ENCODE results near the gene GBF1. TPM values are rescaled to one million over a fixed set of nuclear protein-coding genes. Genes with fewer than 3 reads are reported as not detected.

The GBF1 gene
- polyA plus RNA-seq, 3 donors, result 4.2 to 17.4 (median 11.9) TPM

DNA sequence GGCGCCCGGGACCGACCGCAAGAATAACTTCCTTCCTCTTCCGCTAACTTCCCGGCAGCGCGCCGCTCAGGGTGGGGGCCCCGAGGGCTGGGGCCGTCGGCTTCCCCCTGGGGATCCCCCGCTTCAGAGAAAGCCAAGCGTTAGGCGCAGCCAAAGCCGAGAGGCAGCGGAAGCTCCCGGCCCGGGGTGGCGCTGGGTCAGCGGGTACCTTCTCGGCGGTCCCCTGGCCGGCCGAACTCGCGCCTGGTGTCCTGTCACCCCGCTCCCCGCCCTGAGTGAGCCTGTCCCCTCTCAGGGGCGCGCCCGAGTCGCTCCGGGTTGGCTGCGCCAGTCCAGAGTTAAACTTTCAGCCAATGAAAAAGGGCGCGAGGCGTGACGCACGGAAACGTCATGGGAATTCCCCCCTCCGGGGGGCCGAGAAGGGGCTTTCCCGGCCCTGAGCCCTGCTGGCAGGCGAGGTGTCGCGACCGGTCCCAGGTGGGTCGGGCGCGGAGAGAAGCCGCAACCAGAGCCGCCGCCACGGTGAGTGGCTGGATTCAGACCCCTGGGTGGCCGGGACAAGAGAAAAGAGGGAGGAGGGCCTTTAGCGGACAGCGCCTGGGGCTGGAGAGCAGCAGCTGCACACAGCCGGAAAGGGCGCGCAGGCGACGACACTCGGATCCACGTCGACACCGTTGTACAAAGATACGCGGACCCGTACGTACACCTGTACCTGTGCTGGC is 148.9 kb downstream of the GBF1 start:
- Histone ChIP-seq H4K20me1 (ENCODE audit: insufficient read depth, low read length) (peaks cover 35% of the 10 kb centered on the region), H3K4me1 (ENCODE audit: control insufficient read depth in 1 of 2, insufficient read depth in 2 of 2, low read length in 2 of 2) (peaks cover 28 to 39% of the 10 kb centered on the region in 2 donors), H3K27ac (ENCODE audit: low read depth in 1 of 2, low read length in 2 of 2) (peak overlapping the region; percentile 96 to 100), H3K9me3 (replicated peaks in 1 of 2; ENCODE audit: control insufficient read depth in 1 of 2, insufficient read depth in 1 of 2, low read length in 2 of 2) (no peaks in the 10 kb centered on the region), H3K4me3 (replicated peaks in 1 of 3; ENCODE audit: low read depth in 2 of 3, low read length in 3 of 3) (peak overlapping the region; percentile 84 to 94 (median 89)), H2AFZ (ENCODE audit: insufficient read depth, low read depth, low read length, poor library complexity, severe bottlenecking) (no peak overlapping the region), H3K4me2 (replicated peaks; ENCODE audit: extremely low read depth, low read length, poor library complexity, severe bottlenecking) (peak overlapping the region; percentile 78), H3K9ac (ENCODE audit: insufficient read depth, low read length, poor library complexity, severe bottlenecking) (peak overlapping the region; percentile 99), H3K79me2 (ENCODE audit: insufficient read depth, low read length) (peaks cover 19% of the 10 kb centered on the region), H3K27me3 (ENCODE audit: control insufficient read depth in 2 of 2, insufficient read depth in 2 of 2, low read length in 2 of 2) (peaks cover 0 to 13% of the 10 kb centered on the region in 2 donors), H3K36me3 (replicated peaks in 1 of 2; ENCODE audit: control insufficient read depth in 1 of 2, insufficient read depth in 2 of 2, low read length in 2 of 2) (peaks cover 22 to 24% of the 10 kb centered on the region in 2 donors)
- intact Hi-C loops (cut with micrococcal nuclease), result loop anchor here (2.0 to 10.0 kb wide), 5 partner anchors 39 to 191 kb away; partner anchors contain the start of genes ACTR1A (in 1 of the 2), CUEDC2 (in 1 of the 2) and SUFU (in 1 of the 2)
- under 1% methylated on average over 71 of the region's 71 CpGs for WGBS (ENCODE audit: insufficient coverage)
- TF ChIP-seq, protein P1, sequence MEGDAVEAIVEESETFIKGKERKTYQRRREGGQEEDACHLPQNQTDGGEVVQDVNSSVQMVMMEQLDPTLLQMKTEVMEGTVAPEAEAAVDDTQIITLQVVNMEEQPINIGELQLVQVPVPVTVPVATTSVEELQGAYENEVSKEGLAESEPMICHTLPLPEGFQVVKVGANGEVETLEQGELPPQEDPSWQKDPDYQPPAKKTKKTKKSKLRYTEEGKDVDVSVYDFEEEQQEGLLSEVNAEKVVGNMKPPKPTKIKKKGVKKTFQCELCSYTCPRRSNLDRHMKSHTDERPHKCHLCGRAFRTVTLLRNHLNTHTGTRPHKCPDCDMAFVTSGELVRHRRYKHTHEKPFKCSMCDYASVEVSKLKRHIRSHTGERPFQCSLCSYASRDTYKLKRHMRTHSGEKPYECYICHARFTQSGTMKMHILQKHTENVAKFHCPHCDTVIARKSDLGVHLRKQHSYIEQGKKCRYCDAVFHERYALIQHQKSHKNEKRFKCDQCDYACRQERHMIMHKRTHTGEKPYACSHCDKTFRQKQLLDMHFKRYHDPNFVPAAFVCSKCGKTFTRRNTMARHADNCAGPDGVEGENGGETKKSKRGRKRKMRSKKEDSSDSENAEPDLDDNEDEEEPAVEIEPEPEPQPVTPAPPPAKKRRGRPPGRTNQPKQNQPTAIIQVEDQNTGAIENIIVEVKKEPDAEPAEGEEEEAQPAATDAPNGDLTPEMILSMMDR (IDR thresholded peaks at IDR 0.05), result peak; percentile 65
- DNase-seq, result peak; percentile 98 to 99 (median 98)
- Mint-ChIP-seq H3K9me3 (no peaks in the 10 kb centered on the region), H3K27ac (peak overlapping the region; percentile 98 to 100 (median 99)), H3K4me3 (peak overlapping the region; percentile 91 to 95), H3K36me3 (peaks cover 24 to 34% of the 10 kb centered on the region in 2 donors), H3K4me1 (peaks cover 33% of the 10 kb centered on the region), H3K27me3 (ENCODE audit: low read depth in 3 of 3) (peaks cover 9 to 24% (median 19%) of the 10 kb centered on the region in 3 donors)

DNA sequence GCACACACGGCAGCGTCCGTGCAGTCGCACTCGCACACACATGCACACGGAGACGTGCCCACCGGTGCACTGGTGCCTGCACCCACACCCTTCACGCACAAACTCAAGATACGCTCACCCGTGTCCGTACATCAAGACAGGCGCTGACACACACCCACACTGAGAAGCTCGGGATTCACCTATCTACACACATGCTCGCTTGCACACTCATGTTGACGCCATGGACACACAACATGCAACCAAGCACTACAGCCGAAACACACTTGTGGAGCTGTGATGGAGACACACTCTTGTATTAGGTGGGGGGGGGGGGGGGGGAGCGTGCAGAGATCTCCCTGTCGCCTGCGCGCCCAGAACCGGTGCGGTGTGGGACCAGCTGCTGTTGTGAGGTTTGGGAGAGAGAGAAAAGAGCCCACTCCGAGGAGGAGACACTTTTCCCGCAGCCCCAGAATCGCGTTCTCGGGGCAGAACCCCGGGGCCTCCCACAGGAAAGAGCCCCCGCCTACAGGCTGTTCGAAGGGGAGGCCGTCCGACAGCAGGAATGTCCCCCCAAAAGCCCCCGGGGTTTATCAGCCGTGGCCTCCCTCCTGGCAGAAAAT is 149.6 kb downstream of the GBF1 start:
- H3K4me1 Mint-ChIP-seq, result peaks cover 37% of the 10 kb centered on the region
- TF ChIP-seq, protein P1 (IDR thresholded peaks at IDR 0.05), result no peak

More for the DNA sequence above, 149.6 kb downstream of the GBF1 start:
- Histone ChIP-seq H3K27ac (ENCODE audit: low read depth in 1 of 2, low read length in 2 of 2) (peak overlapping the region; percentile 96 to 100), H2AFZ (ENCODE audit: insufficient read depth, low read depth, low read length, poor library complexity, severe bottlenecking) (no peak overlapping the region), H3K36me3 (replicated peaks in 1 of 2; ENCODE audit: control insufficient read depth in 1 of 2, insufficient read depth in 2 of 2, low read length in 2 of 2) (peaks cover 23 to 27% of the 10 kb centered on the region in 2 donors), H3K4me1 (ENCODE audit: control insufficient read depth in 1 of 2, insufficient read depth in 2 of 2, low read length in 2 of 2) (peaks cover 32 to 46% of the 10 kb centered on the region in 2 donors), H3K79me2 (ENCODE audit: insufficient read depth, low read length) (peaks cover 19% of the 10 kb centered on the region), H3K4me3 (replicated peaks in 1 of 3; ENCODE audit: low read depth in 2 of 3, low read length in 3 of 3) (peak overlapping the region; percentile 84 to 94 (median 89)), H3K27me3 (ENCODE audit: control insufficient read depth in 2 of 2, insufficient read depth in 2 of 2, low read length in 2 of 2) (peaks cover 0 to 13% of the 10 kb centered on the region in 2 donors), H3K9me3 (replicated peaks in 1 of 2; ENCODE audit: control insufficient read depth in 1 of 2, insufficient read depth in 1 of 2, low read length in 2 of 2) (no peaks in the 10 kb centered on the region), H4K20me1 (ENCODE audit: insufficient read depth, low read length) (peaks cover 39% of the 10 kb centered on the region), H3K9ac (ENCODE audit: insufficient read depth, low read length, poor library complexity, severe bottlenecking) (peak overlapping the region; percentile 99), H3K4me2 (replicated peaks; ENCODE audit: extremely low read depth, low read length, poor library complexity, severe bottlenecking) (peak overlapping the region; percentile 78)
- intact Hi-C loops (cut with micrococcal nuclease), result loop anchor here (2.0 to 10.0 kb wide), 5 partner anchors 38 to 190 kb away; partner anchors contain the start of genes ACTR1A (in 1 of the 2), CUEDC2 (in 1 of the 2) and SUFU (in 1 of the 2)
- Mint-ChIP-seq H3K27me3 (ENCODE audit: low read depth in 3 of 3) (peaks cover 9 to 23% (median 17%) of the 10 kb centered on the region in 3 donors), H3K9me3 (no peaks in the 10 kb centered on the region), H3K36me3 (peaks cover 29 to 37% of the 10 kb centered on the region in 2 donors), H3K4me3 (peak overlapping the region; percentile 91 to 95), H3K27ac (peak overlapping the region; percentile 98 to 100 (median 99))
- WGBS (ENCODE audit: insufficient coverage), result 1% methylated on average over 25 of the region's 35 CpGs
- DNase-seq, result peak; percentile 23 to 83 (median 59)

Data from CD14-positive monocyte (primary cell).